Hematopoietic multipotent progenitor cell treated with erythropoietin and hydrocortisone succinate and interleukin-3 and kit ligand, for 15 days (in vitro differentiated cells): ENCODE data around the gene FAM83G.
"Not testable (repeated sequence)": the region's sequence is repeated elsewhere in the genome, so short reads cannot be mapped to it uniquely, and the experiment has no call there.

Experiments
- DNase-seq: peaks from one replicate; pipeline ENCODE4 v3.0.0-alpha.2; 2015; ENCODE audit warnings: low spot score

Gene FAM83G

DNA sequence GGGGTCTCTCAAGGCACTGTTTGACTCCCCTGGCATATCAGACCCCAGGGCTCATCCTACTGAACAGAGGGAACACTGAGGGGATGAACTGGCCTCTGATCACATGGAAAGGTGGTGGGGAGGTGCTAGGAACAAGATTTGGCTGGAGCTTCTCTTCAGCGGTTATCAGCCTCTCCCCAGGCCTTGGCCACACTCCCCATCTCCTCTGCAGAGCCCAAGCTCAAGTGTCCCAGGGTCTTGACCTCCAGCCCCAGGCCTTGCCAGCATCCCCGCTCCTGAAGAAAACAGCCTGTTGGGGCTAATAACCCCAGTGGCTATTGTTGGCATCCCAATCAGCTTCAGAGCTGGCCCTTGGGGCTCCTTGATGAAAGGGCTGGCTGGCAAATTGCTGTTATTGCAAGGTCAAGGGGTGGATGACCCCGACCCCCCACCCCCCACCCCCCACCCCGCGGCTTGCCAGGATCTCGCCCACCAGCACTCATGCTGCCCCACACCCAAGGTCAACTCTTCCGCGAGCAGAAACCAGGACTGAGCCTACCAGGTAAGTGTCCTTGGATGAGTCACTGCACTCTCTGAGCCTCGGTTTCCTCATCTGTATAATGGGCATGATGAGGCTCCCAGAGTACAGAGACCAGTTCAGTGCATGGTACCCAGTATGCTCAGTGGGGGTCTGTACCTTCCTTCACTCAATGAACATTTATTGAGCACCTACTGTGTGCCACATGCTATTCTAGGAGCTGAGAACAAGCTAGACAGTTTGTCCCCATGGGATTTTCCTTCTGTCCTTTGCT lies 18.8 kb upstream of the FAM83G start:
- DNase-seq, result no peak

DNA sequence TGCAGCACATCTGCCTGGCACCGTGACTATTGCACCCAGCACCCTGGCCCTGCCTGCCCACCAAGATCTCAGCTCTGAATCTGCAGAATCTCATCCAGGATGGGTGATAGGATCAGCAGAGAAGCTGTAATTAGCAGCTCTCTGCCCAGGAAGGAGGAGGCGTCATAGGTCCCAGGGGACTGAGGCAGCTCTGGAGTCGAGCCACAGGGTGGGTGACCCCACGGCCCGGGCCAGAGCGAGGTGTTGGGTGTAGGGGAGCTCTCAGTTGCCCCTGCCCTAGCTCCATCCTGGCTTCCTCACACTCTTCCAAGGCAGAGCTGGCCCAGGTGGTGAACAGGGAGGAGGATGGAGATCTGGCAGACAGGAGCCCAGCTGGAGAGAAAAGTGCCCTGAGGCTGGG lies 18.2 kb upstream of the FAM83G start:
- no peak for DNase-seq

DNA sequence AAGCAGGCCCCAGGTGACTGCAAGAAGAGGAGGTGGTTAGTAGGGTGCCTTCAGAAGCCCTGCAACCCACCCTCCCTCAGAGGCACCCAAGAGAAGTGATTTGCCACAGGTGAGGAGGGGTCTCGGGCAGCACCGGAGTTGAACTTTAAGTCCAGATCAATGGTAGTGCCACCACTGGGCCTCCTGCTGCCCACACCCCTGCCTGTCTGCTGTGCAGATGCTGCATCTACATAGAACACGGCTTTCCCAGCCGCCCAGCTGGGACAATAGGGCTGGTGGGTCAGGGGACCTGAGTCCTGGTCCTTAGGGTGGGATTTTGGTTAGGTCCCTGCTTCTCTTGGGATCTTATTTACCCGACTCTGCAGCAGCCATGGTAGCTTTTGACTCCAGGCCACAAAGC lies 17.6 kb upstream of the FAM83G start:
- DNase-seq, result no peak

DNA sequence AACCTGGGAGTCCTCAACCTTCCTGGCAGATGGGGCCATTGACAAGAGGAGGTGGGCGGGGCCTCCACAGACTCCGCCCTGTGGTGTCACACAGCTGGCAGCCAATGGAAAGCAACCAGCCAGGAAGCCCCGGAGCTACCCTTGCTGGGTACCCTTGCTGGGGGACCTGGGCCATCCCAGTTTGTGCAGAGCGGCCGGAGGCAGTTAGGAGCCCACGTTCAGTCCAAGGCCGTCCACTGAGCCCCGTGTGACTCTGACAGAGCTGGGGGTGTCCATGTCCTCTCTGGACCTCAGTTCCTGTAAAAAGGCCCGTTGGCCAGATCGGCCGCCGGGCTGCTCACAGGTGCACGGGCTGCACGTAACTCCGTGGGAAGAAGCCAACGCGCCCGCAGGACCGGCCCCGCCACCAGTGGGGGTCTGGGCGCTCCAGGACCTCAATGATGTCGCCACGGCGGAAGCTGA lies 17.1 kb upstream of the FAM83G start:
- peak; percentile 27 for DNase-seq

DNA sequence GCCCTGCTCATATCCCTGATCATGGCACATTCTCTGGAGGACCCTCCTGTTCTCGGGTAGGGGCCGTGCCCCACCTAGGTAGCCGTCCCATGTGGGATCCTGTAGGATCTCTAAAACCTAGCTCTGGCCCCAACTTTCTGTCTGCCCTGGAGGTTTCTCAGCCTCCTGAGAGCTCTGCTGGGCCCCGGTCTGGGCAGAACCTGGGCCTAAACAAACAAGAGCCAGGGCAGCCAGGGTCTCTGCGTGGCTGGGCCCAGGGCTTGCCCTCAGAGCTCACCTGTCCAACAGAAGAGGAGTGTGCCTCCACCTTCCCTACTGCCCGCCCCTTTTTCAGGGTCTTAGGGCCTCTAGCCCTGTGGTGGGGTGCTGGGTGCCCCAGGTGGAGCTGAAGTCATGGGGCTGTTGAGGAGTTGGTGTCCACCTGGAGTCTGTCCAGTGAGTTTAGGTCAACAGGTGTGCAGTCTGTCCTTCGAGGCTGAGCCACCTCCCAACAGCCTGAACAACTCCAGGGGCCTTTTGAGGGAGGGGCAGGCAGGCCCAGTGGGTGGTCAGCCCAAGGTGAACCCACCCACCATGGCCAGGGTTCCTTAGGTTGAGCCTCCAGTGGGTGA lies 16.6 kb upstream of the FAM83G start:
- not testable (repeated sequence) for DNase-seq

DNA sequence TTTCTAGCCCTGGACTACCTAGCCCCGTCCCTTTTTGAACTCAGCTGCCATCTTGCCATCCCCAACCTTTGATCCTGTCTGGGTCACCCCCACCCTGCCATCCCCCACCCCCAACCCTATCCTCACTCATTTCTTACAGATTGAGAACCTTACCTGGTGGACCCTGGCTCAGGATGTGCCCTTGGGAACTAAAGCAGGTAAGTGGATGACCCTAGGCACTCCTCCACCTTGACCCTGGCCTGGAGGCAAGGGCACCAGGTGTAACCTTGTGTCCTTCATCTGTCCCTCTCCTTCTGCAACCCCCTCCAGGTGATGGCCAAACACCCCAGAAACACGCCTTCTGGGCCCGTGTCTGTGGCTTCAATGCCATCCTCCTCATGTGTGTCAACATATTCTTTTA lies 15.5 kb upstream of the FAM83G start:
- no peak for DNase-seq

DNA sequence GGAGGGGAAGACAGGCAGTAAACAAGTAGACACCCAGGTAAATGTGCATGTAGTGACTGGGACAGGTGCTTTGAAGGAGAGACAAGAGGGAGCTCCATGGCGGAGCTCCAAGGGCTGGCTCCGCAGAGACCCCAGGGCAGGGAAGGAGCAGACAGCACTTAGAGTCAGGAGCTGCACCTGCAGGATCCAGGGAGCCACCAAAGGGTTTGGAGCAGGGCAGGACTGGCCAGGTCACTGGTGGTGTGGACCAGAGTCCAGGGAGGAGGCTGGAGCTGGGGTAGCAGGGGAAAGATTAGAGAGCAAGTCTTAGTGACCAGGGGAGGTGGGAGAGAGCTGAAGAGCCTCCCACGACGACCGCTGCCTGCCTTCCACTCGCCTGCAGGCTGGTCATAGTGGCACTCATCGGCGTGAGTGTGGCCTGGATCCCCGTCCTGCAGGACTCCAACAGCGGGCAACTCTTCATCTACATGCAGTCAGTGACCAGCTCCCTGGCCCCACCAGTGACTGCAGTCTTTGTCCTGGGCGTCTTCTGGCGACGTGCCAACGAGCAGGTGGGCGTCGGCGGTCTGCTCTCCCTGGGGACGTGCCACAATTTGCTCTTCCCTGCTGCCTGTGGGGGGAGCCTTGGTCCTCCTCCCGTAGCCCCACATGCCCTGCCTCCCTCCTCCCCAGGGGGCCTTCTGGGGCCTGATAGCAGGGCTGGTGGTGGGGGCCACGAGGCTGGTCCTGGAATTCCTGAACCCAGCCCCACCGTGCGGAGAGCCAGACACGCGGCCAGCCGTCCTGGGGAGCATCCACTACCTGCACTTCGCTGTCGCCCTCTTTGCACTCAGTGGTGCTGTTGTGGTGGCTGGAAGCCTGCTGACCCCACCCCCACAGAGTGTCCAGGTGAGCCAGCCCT lies 14.7 kb upstream of the FAM83G start:
- DNase-seq, result no peak

DNA sequence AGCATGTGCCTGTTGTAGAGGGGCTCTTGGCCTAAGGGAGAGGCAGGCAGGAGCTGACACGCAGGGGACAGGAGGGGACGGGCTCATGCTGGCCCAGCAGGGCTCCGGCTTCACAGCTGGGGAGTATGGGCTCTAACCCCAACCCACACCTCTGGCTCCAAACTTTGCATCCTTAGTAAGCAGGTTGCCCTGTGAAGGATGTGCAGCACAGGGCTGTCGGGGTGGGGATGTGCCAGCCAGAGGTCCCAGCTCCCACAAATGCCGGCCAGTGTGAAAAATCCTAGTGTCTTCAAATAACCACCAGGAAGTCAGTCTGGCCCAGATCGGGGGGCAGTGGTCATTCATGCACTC lies 14.0 kb upstream of the FAM83G start:
- DNase-seq, result no peak

DNA sequence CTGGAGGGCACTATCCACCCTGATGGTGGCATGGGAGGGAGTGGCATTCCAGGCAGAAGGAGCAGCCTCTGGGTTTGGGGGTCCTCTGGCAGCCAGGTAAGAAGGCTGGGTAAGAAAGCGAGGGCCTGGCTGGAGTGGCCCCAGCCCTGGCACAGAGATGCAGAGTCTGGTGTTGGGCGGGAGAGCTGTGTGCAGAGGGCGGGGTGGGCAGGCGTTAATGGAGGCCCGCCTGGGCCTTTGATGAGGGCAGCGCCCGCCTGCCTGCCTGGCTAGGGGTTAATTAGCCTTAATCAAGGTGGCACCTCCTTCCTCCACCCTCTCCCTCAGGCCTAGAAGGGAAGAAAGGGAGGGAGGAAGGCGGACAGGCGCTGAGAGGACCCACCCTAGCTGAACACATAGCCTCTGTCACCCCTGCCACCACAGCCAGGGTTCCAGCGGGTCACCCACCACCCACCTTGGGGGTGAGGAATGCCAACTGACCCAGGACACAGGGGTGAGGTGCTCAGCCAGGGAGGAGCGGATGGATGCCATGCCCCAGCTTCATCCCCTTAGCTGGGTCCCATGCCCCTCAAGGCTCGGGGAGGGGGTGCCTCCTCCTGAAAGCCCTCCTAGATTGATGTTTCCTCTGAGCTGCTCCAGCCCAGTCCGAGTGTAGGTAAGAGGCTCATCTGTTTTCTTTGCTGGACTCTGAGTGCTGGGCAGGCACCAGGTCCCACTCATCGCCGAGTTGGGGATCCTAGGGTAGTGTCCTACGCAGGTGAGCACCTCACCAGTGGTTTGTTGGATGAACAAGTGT lies 13.4 kb upstream of the FAM83G start:
- no peak for DNase-seq

DNA sequence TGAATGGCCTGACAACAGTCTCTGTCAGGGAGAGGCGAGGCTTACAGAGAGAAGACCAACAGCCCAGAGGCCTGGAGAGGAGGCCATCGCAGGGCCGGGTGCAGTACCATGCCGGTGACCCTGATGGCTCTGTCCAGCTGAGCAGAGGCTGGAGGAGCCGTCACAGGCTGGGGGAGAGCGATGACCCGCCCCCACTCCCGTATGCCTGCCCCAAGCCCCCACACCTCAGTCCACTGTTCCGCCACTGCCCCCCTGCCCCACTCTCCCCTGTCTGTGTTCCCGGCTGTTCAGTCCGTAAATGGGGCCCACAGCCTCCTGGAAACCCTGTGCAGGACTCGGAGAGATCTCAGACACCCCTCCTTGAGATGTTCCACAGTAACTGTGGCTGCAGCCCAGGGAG lies 12.8 kb upstream of the FAM83G start:
- no peak for DNase-seq

DNA sequence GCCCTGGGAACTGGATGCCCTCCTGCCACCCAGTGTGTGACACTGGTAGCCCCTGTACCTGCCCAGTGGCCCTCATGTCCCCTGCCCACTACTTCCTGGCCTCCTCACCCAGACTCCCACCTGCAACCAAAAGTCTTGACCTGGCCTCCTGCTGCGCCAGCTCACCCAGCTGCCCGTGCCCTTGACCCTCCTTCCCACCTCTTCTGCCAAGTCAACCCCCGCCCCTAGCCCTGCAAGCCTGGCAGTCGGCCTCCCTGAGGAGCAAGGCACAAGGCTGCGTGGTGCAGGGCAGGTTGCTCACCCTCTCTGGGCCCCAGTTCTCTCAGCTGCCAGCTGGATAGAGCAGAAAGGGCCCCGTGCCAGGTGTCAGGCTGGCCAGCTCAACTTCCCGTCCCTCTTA lies 12.3 kb upstream of the FAM83G start:
- no peak for DNase-seq

DNA sequence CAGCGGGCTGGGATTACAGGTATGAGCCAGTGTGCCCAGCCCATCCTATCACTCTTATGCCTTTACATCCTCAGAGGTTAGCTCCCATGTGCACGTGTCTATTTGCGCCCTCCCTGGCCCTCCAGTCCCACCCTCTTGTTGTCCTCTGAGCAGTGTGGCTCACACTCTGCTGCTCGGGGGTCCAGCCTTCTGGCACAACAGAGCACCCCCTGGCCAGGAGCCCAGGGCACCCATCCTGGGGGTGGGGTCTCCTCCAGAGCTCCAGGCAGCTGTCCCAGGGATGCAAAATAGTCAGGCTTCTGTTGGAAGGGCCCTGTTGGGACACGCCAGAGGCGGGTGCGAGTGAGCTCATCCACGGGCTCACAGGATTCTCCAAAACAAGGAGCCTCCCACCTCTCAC lies 11.7 kb upstream of the FAM83G start:
- DNase-seq, result no peak

DNA sequence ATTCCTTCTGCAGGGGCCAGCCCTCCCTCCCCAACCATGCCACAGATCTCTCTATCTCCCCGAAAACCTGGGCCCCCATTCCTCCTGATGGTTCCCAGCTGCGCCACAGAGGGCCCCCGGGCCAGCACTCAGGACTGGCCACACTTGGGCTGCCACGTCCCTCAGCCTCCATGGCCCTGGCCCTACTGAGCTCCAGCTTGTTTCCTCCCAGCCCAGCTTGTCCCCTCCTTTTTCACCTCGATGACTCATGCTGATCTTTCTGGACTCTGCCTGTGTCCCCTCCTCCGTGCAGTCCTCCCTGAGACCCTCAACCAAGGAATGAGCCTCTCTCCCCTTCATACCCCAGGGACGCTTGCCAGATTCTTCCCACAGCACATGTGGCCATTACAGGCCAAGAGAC lies 10.9 kb upstream of the FAM83G start:
- no peak for DNase-seq

DNA sequence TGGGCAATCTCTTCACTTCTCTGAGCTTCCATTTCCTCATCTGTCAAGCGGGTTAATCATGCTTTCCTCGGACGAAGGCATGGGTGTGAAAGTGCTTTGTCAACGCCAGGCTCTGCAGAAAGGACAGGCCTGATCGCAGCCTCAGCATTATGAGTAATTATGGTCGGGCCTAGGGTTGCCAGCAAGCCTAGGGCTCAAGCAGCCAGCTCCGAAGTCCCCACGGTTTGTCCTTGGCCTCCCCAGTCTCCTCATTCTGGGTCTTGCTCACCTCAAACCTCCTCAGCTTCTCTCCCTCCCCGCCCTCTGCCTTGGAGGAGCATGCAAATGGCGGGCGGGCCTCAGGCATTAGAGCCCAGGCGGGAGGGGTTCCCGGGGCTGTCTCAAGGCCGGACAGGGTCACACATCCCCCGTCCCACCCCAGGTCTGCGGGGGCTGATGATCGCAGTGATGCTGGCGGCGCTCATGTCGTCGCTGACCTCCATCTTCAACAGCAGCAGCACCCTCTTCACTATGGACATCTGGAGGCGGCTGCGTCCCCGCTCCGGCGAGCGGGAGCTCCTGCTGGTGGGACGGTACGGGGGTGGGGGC lies 10.2 kb upstream of the FAM83G start:
- DNase-seq, result no peak

DNA sequence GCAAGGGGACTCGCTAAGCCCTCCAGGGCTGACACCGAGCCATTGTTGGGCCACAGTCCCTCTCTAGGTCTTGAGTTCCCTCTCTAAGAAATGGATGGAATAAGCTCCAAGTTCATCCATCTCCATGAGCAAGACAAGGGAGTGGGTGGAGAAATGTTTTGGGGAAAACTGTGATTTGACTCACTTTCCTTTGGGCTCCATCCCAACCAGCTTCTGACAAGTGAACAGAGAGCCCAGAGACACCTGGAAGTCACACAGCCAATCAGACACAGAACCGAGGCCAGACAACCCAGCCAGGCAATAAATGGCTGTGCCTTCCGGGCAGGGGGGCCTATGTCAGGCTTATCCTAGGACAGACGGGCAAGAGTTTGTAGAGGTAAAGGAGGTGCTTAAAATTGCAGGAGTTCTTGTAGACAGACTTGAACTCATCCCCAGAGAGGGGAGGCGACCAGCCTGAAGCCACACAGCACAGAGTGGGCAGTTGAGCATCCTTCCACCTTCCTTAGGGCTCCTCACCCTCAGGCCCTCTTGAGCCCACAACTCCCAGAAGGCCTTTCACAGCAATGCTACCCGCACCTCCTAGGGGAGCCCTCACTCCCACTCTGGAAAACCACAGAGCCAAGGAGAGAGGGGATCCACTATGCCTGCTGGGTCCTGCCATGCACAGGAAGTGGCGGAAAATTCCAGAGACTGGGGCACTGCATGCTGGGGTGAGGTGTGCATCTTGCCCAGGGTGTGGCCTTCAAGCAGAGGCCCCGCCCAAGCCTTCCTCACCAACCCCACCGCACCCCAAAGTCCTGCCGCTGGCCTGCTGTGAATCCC lies 9.5 kb upstream of the FAM83G start:
- DNase-seq, result no peak

DNA sequence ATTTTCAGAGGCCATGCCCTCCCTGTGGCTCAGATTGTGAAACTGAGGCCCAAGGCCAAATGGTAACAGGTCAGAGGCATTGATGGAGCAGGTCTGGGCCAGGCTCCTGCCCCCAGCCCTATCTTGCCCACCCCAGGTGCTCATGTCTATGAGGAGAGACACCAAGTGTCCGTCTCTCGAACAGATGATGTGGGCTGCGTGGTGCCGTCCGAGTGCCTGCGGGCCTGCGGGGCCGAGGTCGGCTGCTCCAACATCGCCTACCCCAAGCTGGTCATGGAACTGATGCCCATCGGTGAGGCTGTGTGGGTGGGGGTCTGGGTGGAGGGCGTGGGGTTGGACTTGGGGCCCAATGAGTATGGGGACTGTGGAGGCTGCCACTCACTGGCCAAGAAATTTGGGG lies 8.7 kb upstream of the FAM83G start:
- no peak for DNase-seq

DNA sequence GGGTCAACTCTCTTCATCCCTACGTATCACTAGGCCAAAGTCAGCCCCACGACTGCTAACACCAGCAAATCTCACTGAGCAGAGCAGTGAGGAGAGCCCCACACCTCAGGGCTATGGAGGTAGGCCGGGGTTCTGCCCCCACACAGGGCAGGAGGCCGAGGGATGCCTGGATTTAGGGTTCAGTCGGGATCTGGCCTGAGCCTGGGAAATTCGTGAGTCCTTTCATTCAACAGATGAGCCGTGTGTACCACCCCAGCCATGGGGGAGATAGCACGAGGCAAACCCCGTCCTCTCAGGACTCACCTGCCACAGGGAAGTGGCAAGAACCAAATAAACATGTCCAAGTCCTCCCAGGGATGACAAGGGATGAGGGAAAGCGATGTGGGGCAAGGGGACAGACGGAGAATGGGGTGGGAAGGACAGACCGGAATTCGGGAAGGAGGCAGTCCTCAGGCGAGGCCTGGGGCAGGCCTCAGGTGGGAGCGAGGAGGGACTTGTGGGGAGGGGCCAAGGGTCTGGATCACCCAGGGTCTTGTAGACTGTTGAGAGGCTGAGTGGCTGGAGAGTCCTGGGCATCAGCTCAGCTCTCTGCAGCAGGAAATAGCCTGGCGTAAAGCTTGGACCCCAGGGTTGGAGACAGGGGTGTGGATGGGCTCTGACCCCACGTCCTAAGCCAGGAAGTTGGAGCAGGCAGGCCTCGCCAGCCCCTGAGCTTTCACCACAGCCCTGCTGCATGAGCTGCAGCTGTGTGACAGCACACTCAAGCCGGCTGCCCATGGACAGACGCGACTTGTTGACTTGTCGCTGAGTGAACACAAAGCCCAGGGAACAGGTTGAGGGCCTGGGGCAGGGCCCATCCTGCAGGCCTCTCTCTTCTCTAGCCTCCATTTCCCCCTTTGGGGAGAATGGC lies 7.9 kb upstream of the FAM83G start:
- no peak for DNase-seq

DNA sequence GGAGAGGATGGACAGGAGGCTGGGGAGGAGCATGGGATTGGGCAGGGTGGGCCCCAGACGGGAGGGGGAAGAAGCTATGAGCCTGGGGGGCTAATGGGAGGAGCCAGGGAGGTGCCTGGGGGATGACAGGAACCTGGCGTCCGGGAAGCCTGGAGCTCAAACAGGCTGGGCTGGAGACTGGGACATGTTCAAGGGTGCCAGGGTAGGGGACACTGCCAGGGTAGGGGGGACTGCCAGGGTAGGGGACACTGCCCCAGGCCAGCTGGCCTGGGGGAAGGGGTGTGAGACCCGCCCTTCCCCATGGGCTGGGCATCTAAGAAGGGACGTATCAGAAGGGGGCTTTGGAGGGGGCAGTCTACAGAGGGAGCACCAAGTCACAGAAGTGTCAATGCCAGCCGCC lies 7.0 kb upstream of the FAM83G start:
- DNase-seq, result no peak

DNA sequence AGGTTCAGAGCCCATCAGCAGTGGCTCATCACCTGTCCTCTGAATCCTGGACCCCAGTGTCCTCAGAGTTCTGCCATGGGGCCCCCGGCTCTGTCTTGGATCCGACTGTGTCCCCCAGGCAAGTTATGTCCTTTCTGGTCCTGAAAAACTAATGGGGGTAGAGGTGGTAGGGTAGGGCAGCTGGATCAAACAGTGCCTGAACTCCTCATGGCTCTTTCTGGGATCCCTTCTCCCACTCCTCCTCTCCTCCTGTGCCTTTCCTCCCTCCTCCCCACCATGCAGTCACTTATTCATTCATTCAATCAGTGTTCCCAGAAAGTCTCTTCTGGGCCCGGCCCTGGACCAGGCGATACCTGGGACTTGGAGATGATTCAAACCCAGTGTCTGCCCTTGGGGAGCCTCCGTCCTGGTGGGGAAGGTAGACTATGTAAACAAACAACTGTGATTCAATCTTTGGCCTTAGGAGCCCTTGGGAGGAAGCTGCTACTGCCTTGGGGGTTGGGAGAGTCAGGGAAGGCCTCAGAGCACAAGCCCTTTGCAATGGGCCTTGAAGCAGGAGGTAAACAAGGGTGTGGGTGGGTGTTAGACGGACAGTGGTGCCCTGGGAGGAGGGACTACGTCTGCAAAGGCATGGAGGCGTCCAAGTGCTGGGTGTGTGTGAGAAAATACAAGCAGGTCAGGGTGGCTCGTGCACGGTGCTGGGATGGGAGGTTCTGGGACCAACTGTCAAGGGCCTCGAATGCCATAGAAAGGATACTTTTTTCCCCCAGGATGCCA lies 6.4 kb upstream of the FAM83G start:
- no peak for DNase-seq
